Lower lobe of right lung (tissue), 2 donors: ENCODE results near the gene C5orf46. TPM values are rescaled to one million over a fixed set of nuclear protein-coding genes. Genes with fewer than 3 reads are reported as not detected.

Experiments used
- ATAC-seq, 2 donors: fragments of 200-7000 bp; cut with Tn5 transposase; one replicate each; pipeline ENCODE4 v1.9.1; 2020 to 2022; ENCODE audit warnings: mild to moderate bottlenecking in 2 of 2, moderate library complexity in 2 of 2
- DNase-seq: peaks from one replicate; pipeline ENCODE4 v3.0.0-alpha.2; 2020
- H3K27ac ChIP-seq: fragments of 200-600 bp; one replicate; pipeline ENCODE4 v1.8.0; 2022
- H3K27me3 ChIP-seq: fragments of 200-600 bp; one replicate; pipeline ENCODE4 v1.8.0; 2022; ENCODE audit warnings: low read depth
- H3K36me3 ChIP-seq: fragments of 200-600 bp; one replicate; pipeline ENCODE4 v1.8.0; 2022; ENCODE audit warnings: mild to moderate bottlenecking
- H3K4me1 ChIP-seq: fragments of 200-600 bp; one replicate; pipeline ENCODE4 v1.8.0; 2022
- H3K4me3 ChIP-seq: fragments of 200-600 bp; one replicate; pipeline ENCODE4 v1.8.0; 2022; ENCODE audit warnings: mild to moderate bottlenecking
- H3K9me3 ChIP-seq: fragments of 200-600 bp; one replicate; pipeline ENCODE4 v1.8.0; 2022
- intact Hi-C: fragments of 100-400 bp; cut with DNase I; formaldehyde crosslinking; loops from one replicate; pipeline ENCODE4 v1.11.0; 2022
- total RNA-seq: library from RNA; stranded (reverse); fragmentation: NEBNext Ultra II Directional; extraction: Animal tissue kit (Norgen Biotek cat#: 25700); gene quantifications from one replicate; pipeline ENCODE4 v1.2.1, GENCODE V29; 2021
- TF ChIP-seq, protein P1 (sequence below): fragments of 200-600 bp; IDR thresholded peaks from one replicate; pipeline ENCODE4 v1.8.0; 2022; ENCODE audit warnings: antibody characterized with exemption, mild to moderate bottlenecking
- donor health status: DM: no; HTN: yes; CAD: no; lungs with severe emphysema.

Gene C5orf46
- total RNA-seq, 1 donor from 2014 or later = not detected

DNA sequence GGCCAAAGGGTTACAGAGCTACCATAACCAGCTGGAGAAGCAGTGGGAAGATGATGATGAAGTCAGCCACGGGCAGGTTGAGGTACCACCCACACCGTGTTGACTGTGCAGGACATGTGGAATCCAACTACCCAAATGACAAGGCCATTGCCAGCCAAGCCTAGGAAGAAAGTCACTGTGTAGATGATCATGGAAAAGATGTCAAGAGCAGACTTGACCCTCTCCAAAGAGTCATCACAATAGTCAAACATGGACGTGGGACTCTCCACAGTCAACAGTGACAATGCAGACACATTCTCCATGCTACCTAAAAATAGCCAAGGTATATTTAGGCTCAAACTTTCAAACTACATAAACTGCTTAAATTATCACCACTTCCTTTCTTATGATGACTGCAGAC, 54.0 kb downstream of the C5orf46 start:
- no peak overlapping the region for H3K27ac ChIP-seq
- no peaks in the 10 kb centered on the region for H3K27me3 ChIP-seq
- H3K36me3 ChIP-seq = no peaks in the 10 kb centered on the region
- H3K4me1 ChIP-seq = no peaks in the 10 kb centered on the region
- no peak overlapping the region for H3K4me3 ChIP-seq
- TF ChIP-seq, protein P1, sequence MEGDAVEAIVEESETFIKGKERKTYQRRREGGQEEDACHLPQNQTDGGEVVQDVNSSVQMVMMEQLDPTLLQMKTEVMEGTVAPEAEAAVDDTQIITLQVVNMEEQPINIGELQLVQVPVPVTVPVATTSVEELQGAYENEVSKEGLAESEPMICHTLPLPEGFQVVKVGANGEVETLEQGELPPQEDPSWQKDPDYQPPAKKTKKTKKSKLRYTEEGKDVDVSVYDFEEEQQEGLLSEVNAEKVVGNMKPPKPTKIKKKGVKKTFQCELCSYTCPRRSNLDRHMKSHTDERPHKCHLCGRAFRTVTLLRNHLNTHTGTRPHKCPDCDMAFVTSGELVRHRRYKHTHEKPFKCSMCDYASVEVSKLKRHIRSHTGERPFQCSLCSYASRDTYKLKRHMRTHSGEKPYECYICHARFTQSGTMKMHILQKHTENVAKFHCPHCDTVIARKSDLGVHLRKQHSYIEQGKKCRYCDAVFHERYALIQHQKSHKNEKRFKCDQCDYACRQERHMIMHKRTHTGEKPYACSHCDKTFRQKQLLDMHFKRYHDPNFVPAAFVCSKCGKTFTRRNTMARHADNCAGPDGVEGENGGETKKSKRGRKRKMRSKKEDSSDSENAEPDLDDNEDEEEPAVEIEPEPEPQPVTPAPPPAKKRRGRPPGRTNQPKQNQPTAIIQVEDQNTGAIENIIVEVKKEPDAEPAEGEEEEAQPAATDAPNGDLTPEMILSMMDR = no peak
- DNase-seq (no peak), ATAC-seq (no peak)
- intact Hi-C loops = no loop called here
- H3K9me3 ChIP-seq = no peaks in the 10 kb centered on the region

DNA sequence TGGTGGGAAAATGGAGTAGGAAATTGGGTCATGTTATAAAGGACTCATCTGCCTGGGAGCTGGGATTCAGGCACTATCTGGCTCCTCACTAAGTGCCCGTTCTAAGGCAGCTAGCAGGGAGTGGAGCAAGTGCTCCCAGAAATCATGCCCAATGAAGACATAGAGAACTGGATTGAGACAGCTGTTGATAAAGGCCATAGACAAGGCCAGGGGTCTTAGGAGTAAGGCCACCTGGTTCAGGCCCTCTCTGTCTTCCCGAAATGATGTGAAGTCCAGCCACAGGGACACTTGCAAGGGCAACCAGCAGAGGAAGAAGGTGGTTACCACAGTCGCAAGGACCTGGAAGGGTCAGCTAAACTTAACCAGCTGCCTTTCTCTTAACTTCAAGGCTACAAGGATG, 54.8 kb downstream of the C5orf46 start:
- Histone ChIP-seq H3K4me1 (no peaks in the 10 kb centered on the region), H3K27me3 (no peaks in the 10 kb centered on the region), H3K27ac (no peak overlapping the region), H3K4me3 (no peak overlapping the region), H3K36me3 (no peaks in the 10 kb centered on the region), H3K9me3 (no peaks in the 10 kb centered on the region)
- DNase-seq (no peak), ATAC-seq (no peak)
- intact Hi-C loops = no loop called here
- TF ChIP-seq, protein P1 = no peak

DNA sequence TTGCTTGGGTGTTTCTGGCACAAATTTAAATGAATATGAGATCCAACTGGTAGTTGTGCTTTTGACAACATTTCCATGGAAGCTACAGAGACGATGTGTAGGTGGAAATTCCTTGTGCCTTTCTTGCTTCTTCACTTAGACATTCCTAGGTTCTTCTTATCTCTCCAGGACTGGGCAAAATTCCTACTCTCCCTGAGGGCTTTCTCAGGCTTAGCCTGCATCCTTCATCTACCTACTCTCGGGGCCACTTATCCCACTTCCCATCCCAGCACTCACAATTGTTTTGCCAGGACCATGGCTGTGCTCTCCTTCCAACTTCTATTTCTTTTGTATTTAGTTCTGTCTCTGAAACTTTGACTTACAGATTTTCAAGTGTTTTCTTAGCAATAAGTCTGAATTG, 57.1 kb downstream of the C5orf46 start:
- TF ChIP-seq, protein P1 = no peak
- no peaks in the 10 kb centered on the region for H3K27me3 ChIP-seq
- DNase-seq = no peak
- H3K4me1 ChIP-seq = no peaks in the 10 kb centered on the region
- no peak overlapping the region for H3K4me3 ChIP-seq
- intact Hi-C loops = no loop called here
- H3K9me3 ChIP-seq = no peaks in the 10 kb centered on the region
- H3K36me3 ChIP-seq = no peaks in the 10 kb centered on the region
- no peak overlapping the region for H3K27ac ChIP-seq
- ATAC-seq = no peak

DNA sequence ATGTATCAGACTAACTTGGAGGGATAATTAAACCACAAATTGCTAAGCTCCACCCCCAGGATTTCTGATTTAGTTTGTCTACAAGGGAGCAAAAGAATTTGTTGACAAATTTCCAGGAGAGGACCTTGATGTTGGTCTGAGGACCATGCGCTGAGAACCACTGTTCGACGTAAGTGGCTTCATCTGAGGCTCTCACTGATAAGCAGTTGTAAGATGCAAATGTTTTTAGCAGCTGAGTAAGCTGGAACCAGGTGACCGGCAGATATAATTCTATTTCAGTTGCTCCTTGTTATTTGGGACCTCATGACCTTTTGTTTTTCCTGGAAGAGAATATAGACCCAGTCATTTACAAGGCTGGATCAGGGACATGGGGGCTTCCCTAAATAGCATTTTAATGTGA, 60.7 kb downstream of the C5orf46 start:
- H3K27me3 ChIP-seq = peaks cover 4% of the 10 kb centered on the region
- intact Hi-C loops = no loop called here
- no peaks in the 10 kb centered on the region for H3K36me3 ChIP-seq
- H3K27ac ChIP-seq = no peak overlapping the region
- DNase-seq (no peak), ATAC-seq (no peak)
- H3K4me3 ChIP-seq = no peak overlapping the region
- H3K4me1 ChIP-seq = no peaks in the 10 kb centered on the region
- H3K9me3 ChIP-seq = no peaks in the 10 kb centered on the region
- TF ChIP-seq, protein P1 = no peak

DNA sequence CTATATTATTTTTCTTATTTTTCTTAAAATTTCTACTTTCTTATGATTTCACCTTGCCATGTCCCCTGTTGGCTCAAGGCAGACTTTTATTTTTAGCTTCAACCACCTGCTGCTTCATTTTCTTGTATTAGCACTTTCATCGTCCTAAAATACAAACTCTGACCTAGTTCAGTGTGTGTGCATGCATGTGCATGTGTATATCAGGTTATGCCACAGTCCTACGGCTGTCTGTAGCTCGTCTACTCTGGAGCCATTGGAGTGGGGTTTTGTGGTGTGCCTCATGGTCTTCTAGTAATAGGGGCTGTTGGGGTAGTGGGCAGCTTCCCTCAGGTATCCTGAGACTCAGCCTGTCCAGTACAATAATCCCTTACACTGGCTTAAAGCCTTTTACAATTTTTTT, 61.5 kb downstream of the C5orf46 start:
- Histone ChIP-seq H3K9me3 (no peaks in the 10 kb centered on the region), H3K4me3 (no peak overlapping the region), H3K27ac (no peak overlapping the region), H3K27me3 (peaks cover 4% of the 10 kb centered on the region), H3K36me3 (no peaks in the 10 kb centered on the region), H3K4me1 (no peaks in the 10 kb centered on the region)
- intact Hi-C loops = no loop called here
- ATAC-seq = no peak
- TF ChIP-seq, protein P1 = no peak
- no peak for DNase-seq

DNA sequence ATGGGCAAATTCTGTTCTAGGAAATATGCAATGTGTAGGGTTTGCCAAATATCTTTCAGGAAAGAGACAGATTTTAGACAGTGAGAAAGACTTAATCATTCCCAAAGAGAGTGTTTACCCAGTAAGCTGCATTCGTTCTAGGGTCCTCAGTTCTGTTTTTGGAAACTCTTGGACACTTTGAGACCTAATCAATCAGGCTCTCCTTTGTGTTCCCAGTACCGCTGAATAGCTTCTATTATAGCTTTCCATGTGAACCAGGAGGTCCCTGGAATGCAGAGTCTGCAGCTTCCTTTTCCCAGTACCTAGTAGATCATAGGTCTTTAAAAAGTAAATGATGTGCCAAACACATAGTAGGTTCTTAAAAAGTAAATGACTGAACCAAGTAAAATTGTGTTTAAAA, 63.5 kb downstream of the C5orf46 start:
- intact Hi-C loops = no loop called here

More for the DNA sequence above, 63.5 kb downstream of the C5orf46 start:
- H3K27me3 ChIP-seq = peaks cover 4% of the 10 kb centered on the region
- H3K36me3 ChIP-seq = no peaks in the 10 kb centered on the region
- no peak overlapping the region for H3K27ac ChIP-seq
- H3K4me1 ChIP-seq = no peaks in the 10 kb centered on the region
- ATAC-seq = no peak
- TF ChIP-seq, protein P1 = no peak
- DNase-seq = no peak
- no peak overlapping the region for H3K4me3 ChIP-seq
- H3K9me3 ChIP-seq = no peaks in the 10 kb centered on the region
